H1 (cell line): ENCODE results near the gene RNF141.

ENCODE experiments used
- BRCA1 ChIP-seq: IDR thresholded peaks from 2 replicates; pipeline ENCODE4 v1.6.1; 2012; ENCODE audit warnings: low read depth, low read length, improper control_type of control experiment
- CTCF ChIP-seq, 3 experiments: IDR thresholded peaks; 1 replicate in 2 of 3; 2 replicates in 1 of 3; pipeline versions ENCODE4 v1.5.1 to v1.6.1; 2011; ENCODE audit warnings: low read length in 3 of 3, mild to moderate bottlenecking in 3 of 3, inconsistent platforms in 2 of 3, low read depth in 1 of 3, moderate library complexity in 1 of 3; ENCODE audit not compliant: insufficient read depth in 1 of 3; ENCODE audit errors: control extremely low read depth in 1 of 3
- EP300 ChIP-seq, 2 experiments: IDR thresholded peaks; 1 replicate in 1 of 2; 2 replicates in 1 of 2; pipeline ENCODE4 v1.6.1; 2011 to 2012; ENCODE audit warnings: low read depth in 2 of 2, low read length in 2 of 2, mild to moderate bottlenecking in 2 of 2, borderline replicate concordance in 1 of 2, inconsistent platforms in 1 of 2, moderate library complexity in 1 of 2
- EZH2 ChIP-seq: fragments of 200-600 bp; sonication (generic); IDR thresholded peaks from 2 replicates; pipeline ENCODE4 v1.7.1; 2012; ENCODE audit warnings: low read depth, mild to moderate bottlenecking, moderate library complexity, low read length, inconsistent platforms; ENCODE audit not compliant: severe bottlenecking
- POLR2A ChIP-seq, 2 experiments: IDR thresholded peaks; 1 replicate in 1 of 2; 2 replicates in 1 of 2; pipeline ENCODE4 v1.6.1; 2011; ENCODE audit warnings: low read depth in 2 of 2, low read length in 2 of 2, mild to moderate bottlenecking in 2 of 2; ENCODE audit errors: control extremely low read depth in 1 of 2
- POU5F1 ChIP-seq: IDR thresholded peaks from 2 replicates; pipeline ENCODE4 v1.6.1; 2011; ENCODE audit warnings: low read depth, mild to moderate bottlenecking, low read length, moderate library complexity
- SIRT6 ChIP-seq: IDR thresholded peaks from one replicate; pipeline ENCODE4 v1.7.1; 2012; ENCODE audit warnings: low read length, inconsistent platforms
- YY1 ChIP-seq: IDR thresholded peaks from 2 replicates; pipeline ENCODE4 v1.6.1; 2011; ENCODE audit warnings: low read depth, mild to moderate bottlenecking, low read length
- ZNF274 ChIP-seq: IDR thresholded peaks from 2 replicates; pipeline ENCODE4 v1.7.0; 2012; ENCODE audit warnings: low read length, borderline replicate concordance; ENCODE audit errors: extremely low read depth

- no peak for TF ChIP-seq CTCF (IDR thresholded peaks at IDR 0.05; ENCODE audit: control extremely low read depth in 1 of 3, insufficient read depth in 1 of 3, low read depth in 1 of 3, low read length in 3 of 3)
- TF ChIP-seq EZH2 = no peak
- no peak for TF ChIP-seq YY1
- no peak for TF ChIP-seq EP300 (IDR thresholded peaks at IDR 0.05; ENCODE audit: borderline replicate concordance in 1 of 2, low read depth in 2 of 2, low read length in 2 of 2)
- no peak for TF ChIP-seq POU5F1
- TF ChIP-seq ZNF274 = no peak
- TF ChIP-seq SIRT6 = no peak
- no peak for TF ChIP-seq POLR2A (IDR thresholded peaks at IDR 0.05; ENCODE audit: control extremely low read depth in 1 of 2, low read depth in 2 of 2, low read length in 2 of 2)
- no peak for TF ChIP-seq BRCA1
Measured at GRCh38 chr11:10485646-10486045, 55.3 kb downstream of the RNF141 start.
